Panc1 (cell line): Measurements from ENCODE around the gene CAPN2. TPM values are rescaled to one million over a fixed set of nuclear protein-coding genes. Genes with fewer than 3 reads are reported as not detected.
"Not testable (repeated sequence)": the region's sequence is repeated elsewhere in the genome, so short reads cannot be mapped to it uniquely, and the experiment has no call there.

ENCODE experiments used
- ATAC-seq: fragments of 200-7000 bp; cut with Tn5 transposase; 2 replicates; pipeline ENCODE4 v1.9.1; 2020; ENCODE audit warnings: mild to moderate bottlenecking, moderate library complexity
- BruUV-seq: library from RNA; stranded (reverse); fragments of 400-500 nt; replicated peaks from 2 replicates; lab custom pipeline; 2021; lab: Mats Ljungman, UMichigan
- CTCF ChIA-PET: fragments of 300-600 bp; sonication (Branson Sonifier 250); formaldehyde crosslinking; loops from one replicate; lab custom pipeline; 2022; ENCODE audit warnings: antibody characterized with exemption; lab: Charles Lee
- POLR2A ChIA-PET: fragments of 300-600 bp; sonication (Branson Sonifier 250); formaldehyde crosslinking; loops from one replicate; lab custom pipeline; 2022; ENCODE audit warnings: antibody characterized with exemption; lab: Charles Lee
- DNase-seq: peaks from one replicate; pipeline ENCODE4 v3.0.0-alpha.2; 2010; ENCODE audit warnings: low read depth, low spot score
- H3K27ac ChIP-seq: 2 replicates; pipeline ENCODE4 v1.5.1; 2011; ENCODE audit warnings: mild to moderate bottlenecking, low read length, inconsistent platforms
- H3K27me3 ChIP-seq: fragments of 200-500 bp; sonication (Bioruptor generic); 2 replicates; pipeline ENCODE4 v1.6.0; 2014; ENCODE audit warnings: low read length, inconsistent platforms; ENCODE audit not compliant: control insufficient read depth, insufficient read depth
- H3K36me3 ChIP-seq: fragments of 200-500 bp; sonication (Bioruptor generic); 2 replicates; pipeline ENCODE4 v1.5.1; 2014; ENCODE audit warnings: inconsistent platforms, mild to moderate bottlenecking, low read length, moderate library complexity; ENCODE audit not compliant: control insufficient read depth, insufficient read depth
- H3K4me1 ChIP-seq: 2 replicates; pipeline ENCODE4 v1.5.1; 2011; ENCODE audit warnings: inconsistent platforms, mild to moderate bottlenecking, low read length, moderate library complexity; ENCODE audit not compliant: control insufficient read depth, insufficient read depth
- H3K4me3 ChIP-seq, 2 experiments: 2 replicates each; pipeline ENCODE4 v1.5.1; 2011 to 2012; ENCODE audit warnings: low read depth in 2 of 2, low read length in 2 of 2, mild to moderate bottlenecking in 2 of 2, inconsistent platforms in 1 of 2, moderate library complexity in 1 of 2
- H3K9me3 ChIP-seq: fragments of 200-500 bp; sonication (Bioruptor generic); 2 replicates; pipeline ENCODE4 v1.5.1; 2014; ENCODE audit warnings: low read depth, mild to moderate bottlenecking, inconsistent platforms, low read length, moderate library complexity; ENCODE audit not compliant: control insufficient read depth, insufficient read depth
- CTCF ChIP-seq: fragments of 450-650 bp; IDR thresholded peaks from 2 replicates; pipeline ENCODE4 v1.5.1; 2017; ENCODE audit warnings: mild to moderate bottlenecking
- POLR2AphosphoS5 ChIP-seq: IDR thresholded peaks from 2 replicates; pipeline ENCODE4 v1.6.1; 2012; ENCODE audit warnings: mild to moderate bottlenecking, low read depth, low read length, moderate library complexity
- REST ChIP-seq, 2 experiments: IDR thresholded peaks; 2 replicates each; pipeline ENCODE4 v1.6.1; 2011 to 2012; ENCODE audit warnings: low read depth in 2 of 2, control low read depth in 1 of 2, low read length in 1 of 2, mild to moderate bottlenecking in 1 of 2, moderate library complexity in 1 of 2; ENCODE audit not compliant: insufficient read depth in 1 of 2
- SIN3A ChIP-seq: IDR thresholded peaks from 2 replicates; pipeline ENCODE4 v1.6.1; 2012; ENCODE audit warnings: low read depth, mild to moderate bottlenecking, low read length, moderate library complexity, borderline replicate concordance; ENCODE audit not compliant: insufficient read depth
- TCF7L2 ChIP-seq: IDR thresholded peaks from 2 replicates; pipeline ENCODE4 v1.6.1; 2011; ENCODE audit warnings: mild to moderate bottlenecking, low read depth, low read length, inconsistent platforms
- in situ Hi-C: cut with HindIII; loops from 2 replicates; pipeline ENCODE4 v1.10.0; 2016; ENCODE audit warnings: low sequenced_read_pairs, low pct_unique_long_range_greater_than_20kb
- intact Hi-C: fragments of 100-400 bp; cut with micrococcal nuclease; formaldehyde crosslinking; loops from one replicate; pipeline ENCODE4 v1.10.0; 2022; ENCODE audit not compliant: unreplicated experiment
- total RNA-seq: library from RNA; stranded (reverse); gene quantifications from one replicate; pipeline ENCODE4 v1.2.1, GENCODE V29; 2021; ENCODE audit not compliant: unreplicated experiment

Gene CAPN2
- total RNA-seq, 1 experiment from 2014 or later = 171 TPM

- H3K4me1 ChIP-seq = peaks cover 15% of the 10 kb centered on the region
- peaks cover 6% of the 10 kb centered on the region for H3K36me3 ChIP-seq
- BruUV-seq = no TSS peak
- no peak overlapping the region for H3K4me3 ChIP-seq
- POLR2A ChIA-PET = no interaction called here
- H3K27me3 ChIP-seq = no peaks in the 10 kb centered on the region
- TF ChIP-seq CTCF = no peak
- no peak for TF ChIP-seq TCF7L2
- TF ChIP-seq SIN3A = no peak
- TF ChIP-seq POLR2AphosphoS5 = no peak
- no peak for TF ChIP-seq REST (IDR thresholded peaks at IDR 0.05; ENCODE audit: insufficient read depth in 1 of 2, low read depth in 2 of 2, low read length in 1 of 2)
- no peaks in the 10 kb centered on the region for H3K9me3 ChIP-seq
- no peak overlapping the region for H3K27ac ChIP-seq
- intact Hi-C loops (no loop called here), in situ Hi-C loops (no loop called here)
- ATAC-seq (peak; percentile 68; the same call in 1 of the 2 replicates), DNase-seq (peak; percentile 78)
- CTCF ChIA-PET = no interaction called here
These were observed 103.5 kb downstream of the CAPN2 start for GRCh38 chr1:223815865-223816264.

GRCh38 chr1:223817265-223817664 is 104.9 kb downstream of the CAPN2 start:
- BruUV-seq, ATAC-seq, H3K36me3 ChIP-seq, H3K27ac ChIP-seq, H3K4me3 ChIP-seq, CTCF ChIA-PET, DNase-seq, H3K9me3 ChIP-seq, in situ Hi-C loops, H3K27me3 ChIP-seq, intact Hi-C loops: not testable (repeated sequence)
- POLR2A ChIA-PET = interaction anchor here (0.6 kb wide), 1 partner anchor 24 kb away, joined by 5 read pairs; no protein-coding TSS in a partner anchor
- H3K4me1 ChIP-seq = peaks cover 15% of the 10 kb centered on the region

- POLR2A ChIA-PET = interaction anchor here (0.5 to 0.6 kb wide), 2 partner anchors 38 to 365 kb away, joined by 3 to 4 read pairs; no protein-coding TSS in a partner anchor
- intact Hi-C loops = no loop called here
- Histone ChIP-seq H3K9me3 (no peaks in the 10 kb centered on the region), H3K27ac (peak overlapping the region; percentile 49; the same call in 1 of the 2 replicates), H3K27me3 (no peaks in the 10 kb centered on the region), H3K4me3 (no peak overlapping the region), H3K4me1 (peaks cover 15% of the 10 kb centered on the region), H3K36me3 (no peaks in the 10 kb centered on the region)
- in situ Hi-C loops = no loop called here
- ATAC-seq = no peak
- TF ChIP-seq POLR2AphosphoS5 (no peak), TCF7L2 (peak; percentile 52; the same call in 1 of the 2 replicates)
- TSS peak; percentile 34 for BruUV-seq
- DNase-seq = no peak
- CTCF ChIA-PET = no interaction called here
These were observed 107.6 kb downstream of the CAPN2 start for GRCh38 chr1:223819730-223820514.
